K562 (cell line): ENCODE results near the gene FBXW7. TPM values are rescaled to one million over a fixed set of nuclear protein-coding genes. Genes with fewer than 3 reads are reported as not detected.

Experiments used
- ATAC-seq: fragments of 200-7000 bp; cut with Tn5 transposase; 3 replicates; pipeline ENCODE4 v1.9.1; 2020; ENCODE audit warnings: moderate library complexity
- BruUV-seq: library from RNA; stranded (reverse); fragments of 400-500 nt; replicated peaks from 2 replicates; lab custom pipeline; 2021; lab: Mats Ljungman, UMichigan
- CTCF ChIA-PET: fragments of 300-600 bp; formaldehyde crosslinking; extraction: SDS; loops from one replicate; lab custom pipeline; 2021; ENCODE audit warnings: low intra/inter-chr PET ratio; lab: Yijun Ruan, JAX
- POLR2A ChIA-PET: fragments of 300-600, 350-650 bp; sonication (Branson Sonifier 250); formaldehyde crosslinking; extraction: SDS; loops from one replicate; lab custom pipeline; 2021; ENCODE audit warnings: antibody characterized with exemption, inconsistent platforms; lab: Yijun Ruan, JAX
- DNase-seq, 4 experiments: peaks; one replicate each; pipeline versions ENCODE4 v3.0.0 to v3.0.0-alpha.2; 2011 to 2018; ENCODE audit warnings: low spot score in 3 of 4, mixed read lengths in 3 of 4; ENCODE audit errors: extremely low read depth in 1 of 4
- FAIRE-seq: peaks from 2 replicates; lab custom pipeline; 2011; peaks lifted over from hg19 to GRCh38; lab: Jason Lieb, UNC
- H2AFZ ChIP-seq: 2 replicates; pipeline ENCODE4 v1.6.0; 2011; ENCODE audit warnings: low read depth, low read length, control low read depth, inconsistent platforms
- H3K27ac ChIP-seq: fragments of 200-600 bp; 3 replicates; pipeline ENCODE4 v1.8.0; 2011; ENCODE audit warnings: low read depth, mild to moderate bottlenecking, control low read depth, inconsistent platforms, low read length, moderate library complexity, mixed read lengths; ENCODE audit errors: extremely low read depth
- H3K27me3 ChIP-seq, 2 experiments: fragments of 300-600 bp in 1 of 2; 2 replicates in 1 of 2; 3 replicates in 1 of 2; pipeline versions ENCODE4 v1.6.0 to v1.8.0; 2011; ENCODE audit warnings: inconsistent platforms in 2 of 2, low read length in 2 of 2, mild to moderate bottlenecking in 1 of 2, mixed read lengths in 1 of 2, moderate library complexity in 1 of 2; ENCODE audit not compliant: control insufficient read depth in 2 of 2, insufficient read depth in 2 of 2
- H3K36me3 ChIP-seq: fragments of 300-600 bp; 3 replicates; pipeline ENCODE4 v1.8.0; 2011; ENCODE audit warnings: mild to moderate bottlenecking, low read length, inconsistent platforms; ENCODE audit not compliant: control insufficient read depth, insufficient read depth
- H3K4me1 ChIP-seq, 2 experiments: fragments of 200-600 bp in 1 of 2; replicated peaks in 1 of 2; 2 replicates in 1 of 2; 3 replicates in 1 of 2; pipeline versions ENCODE4 v1.5.1 to v1.8.0; 2011; ENCODE audit warnings: inconsistent platforms in 2 of 2, low read length in 2 of 2, mild to moderate bottlenecking in 1 of 2, mixed read lengths in 1 of 2, moderate library complexity in 1 of 2; ENCODE audit not compliant: control insufficient read depth in 2 of 2, insufficient read depth in 2 of 2
- H3K4me2 ChIP-seq: 2 replicates; pipeline ENCODE4 v1.6.1; 2011; ENCODE audit warnings: low read length, control low read depth, inconsistent platforms, mixed read lengths; ENCODE audit not compliant: insufficient read depth
- H3K4me3 ChIP-seq: fragments of 200-600 bp; sonication (generic), shearing (Covaris generic); 2 replicates; pipeline ENCODE4 v1.5.1; 2016; ENCODE audit warnings: control low read depth, inconsistent platforms
- H3K79me2 ChIP-seq: fragments of 200-600 bp; 3 replicates; pipeline ENCODE4 v1.8.0; 2011; ENCODE audit warnings: low read length, inconsistent platforms; ENCODE audit not compliant: control insufficient read depth, insufficient read depth
- H3K9ac ChIP-seq, 2 experiments: 2 replicates each; pipeline versions ENCODE4 v1.6.0 to v1.6.1; 2011; ENCODE audit warnings: low read depth in 2 of 2, low read length in 2 of 2, control low read depth in 1 of 2, inconsistent platforms in 1 of 2, mild to moderate bottlenecking in 1 of 2, mixed read lengths in 1 of 2; ENCODE audit not compliant: insufficient read depth in 1 of 2
- H3K9me1 ChIP-seq: one replicate; pipeline ENCODE4 v1.6.0; 2011; ENCODE audit warnings: inconsistent platforms, mild to moderate bottlenecking, low read length, moderate library complexity; ENCODE audit not compliant: control insufficient read depth, insufficient read depth
- H3K9me3 ChIP-seq: replicated peaks from 2 replicates; pipeline ENCODE4 v1.5.1; 2011; ENCODE audit warnings: low read depth, low read length, inconsistent platforms; ENCODE audit not compliant: control insufficient read depth, insufficient read depth
- H4K20me1 ChIP-seq: replicated peaks from 2 replicates; pipeline ENCODE4 v1.6.1; 2011; ENCODE audit warnings: low read length, inconsistent platforms, mixed read lengths; ENCODE audit not compliant: control insufficient read depth, insufficient read depth
- CTCF ChIP-seq, 3 experiments: IDR thresholded peaks in 2 of 3; conservative IDR thresholded peaks in 1 of 3; 2 replicates each; pipeline ENCODE4 v1.5.1; 2011 to 2012; ENCODE audit warnings: low read length in 3 of 3, mild to moderate bottlenecking in 3 of 3, control low read depth in 2 of 3, improper control_type of control experiment in 1 of 3, inconsistent platforms in 1 of 3, low read depth in 1 of 3, mixed read lengths in 1 of 3, moderate library complexity in 1 of 3; ENCODE audit not compliant: insufficient read depth in 2 of 3
- FOXK1 ChIP-seq: sonication (generic); formaldehyde crosslinking; IDR thresholded peaks from 2 replicates; pipeline ENCODE4 v1.8.0; 2022; ENCODE audit warnings: missing genetic modification reagents, mild to moderate bottlenecking, borderline replicate concordance
- RAD21 ChIP-seq, 2 experiments: fragments of 250-450 bp in 1 of 2; fragments of 450-650 bp in 1 of 2; sonication (Bioruptor Pico) in 1 of 2; formaldehyde crosslinking in 1 of 2; IDR thresholded peaks in 1 of 2; conservative IDR thresholded peaks in 1 of 2; 2 replicates each; pipeline versions ENCODE4 v1.4.0 to v1.8.0; 2020 to 2022; ENCODE audit warnings: mild to moderate bottlenecking in 2 of 2, moderate library complexity in 1 of 2
- WGBS: fragments of 100-300 bp; shearing (Covaris generic); methylation state at CpG from one replicate; pipeline ENCODE4 v1.1.6; 2016; ENCODE audit warnings: low coverage, mixed read lengths; ENCODE audit not compliant: insufficient coverage; ENCODE audit errors: missing lambda C conversion rate; 5-methylcytosine and 5-hydroxymethylcytosine counted together
- in situ Hi-C: fragments of 300-500 bp; cut with MboI; formaldehyde crosslinking; loops from 4 replicates; pipeline ENCODE4 v1.15.0; 2018; ENCODE audit warnings: inconsistent platforms, mixed read lengths
- intact Hi-C: fragments of 100-400 bp; cut with micrococcal nuclease; formaldehyde crosslinking; loops from 2 replicates; pipeline ENCODE4 v1.14.2; 2022
- polyA plus RNA-seq, 8 experiments: library from polyadenylated mRNA; depleted of rRNA in 4 of 8; stranded (reverse) in 5 of 8; unstranded in 3 of 8; fragments of >200 nt; fragmentation: Nextera tagmentation in 2 of 8; fragmentation: Illumina TruSeq in 1 of 8; extraction: Ambion mirVana in 2 of 8; extraction: Trizol in 1 of 8; gene quantifications; 2 replicates each; pipeline versions ENCODE4 v1.2.1 to v1.2.3, GENCODE V29; 2011 to 2014; ENCODE audit warnings: inconsistent platforms in 1 of 8, missing spikeins in 1 of 8
- total RNA-seq, 7 experiments: library from RNA; depleted of rRNA in 6 of 7; stranded (reverse); fragments of >200 nt in 6 of 7; fragmentation: Illumina TruSeq in 2 of 7; extraction: Trizol in 2 of 7; gene quantifications; 2 replicates each; pipeline versions ENCODE4 v1.2.1 to v1.2.3, GENCODE V29; 2011 to 2021; ENCODE audit warnings: low replicate concordance in 1 of 7

The FBXW7 gene
- total and polyA plus RNA-seq, 9 of the 15 experiments (the other 6 are each of a cell fraction or from before 2014, with no cell fraction given), result 6.8 to 44.2 (median 16.4) TPM

GRCh38 chr4:152307669-152308068, 228.2 kb downstream of the FBXW7 start:
- peaks cover 0 to 16% of the 10 kb centered on the region in 2 experiments; a peak in 1 of 5 replicates for H3K27me3 ChIP-seq
- no TSS peak for BruUV-seq
- no peak overlapping the region for H2AFZ ChIP-seq
- CTCF ChIA-PET, result no interaction called here
- H3K9me1 ChIP-seq, result no peaks in the 10 kb centered on the region
- H3K4me1 ChIP-seq, result 0 out of 5 replicates have a peak, but pooled peaks cover 0 to 4% of the 10 kb centered on the region in 2 experiments
- no peaks in the 10 kb centered on the region for H4K20me1 ChIP-seq
- 2% methylated on average over 8 of the region's 8 CpGs for WGBS
- H3K27ac ChIP-seq, result no peak overlapping the region
- POLR2A ChIA-PET, result no interaction called here
- no peaks in the 10 kb centered on the region for H3K9me3 ChIP-seq
- DNase-seq, result peak in 1 of 4 experiments; percentile 5
- TF ChIP-seq FOXK1 (no peak), RAD21 (CRISPR knock-in tag; conservative IDR thresholded peaks at IDR 0.05 in 1 of 2, IDR thresholded peaks at IDR 0.05 in 1 of 2) (peak in 1 of 2 experiments; percentile 31; a peak in 1 of 4 replicates), CTCF (IDR thresholded peaks at IDR 0.05 in 2 of 3, conservative IDR thresholded peaks at IDR 0.05 in 1 of 3; ENCODE audit: insufficient read depth in 2 of 3, low read depth in 1 of 3, low read length in 3 of 3) (0 out of 6 replicates have a peak, but pooled peaks of 1 of the 3 experiments have one; percentile 7)
- peak; percentile 61 for ATAC-seq
- no peaks in the 10 kb centered on the region for H3K36me3 ChIP-seq
- intact Hi-C loops (no loop called here), in situ Hi-C loops (no loop called here)
- no peak overlapping the region for H3K9ac ChIP-seq
- no peak overlapping the region for H3K4me3 ChIP-seq
- no peak overlapping the region for H3K4me2 ChIP-seq
- H3K79me2 ChIP-seq, result no peaks in the 10 kb centered on the region
- FAIRE-seq, result no peak
